Measurements from ENCODE around the gene FRMD4A.

GRCh38 chr10:13681095-13681494 lies 649.6 kb downstream of the FRMD4A start:
- TF ChIP-seq CTCF (IDR thresholded peaks at IDR 0.05) (no peak), POLR2A (IDR thresholded peaks at IDR 0.05) (no peak)

Data from upper lobe of left lung (tissue), 4 donors.